Cardiac muscle cell (in vitro differentiated cells and primary cell): ENCODE measurements around the gene ATP9B. TPM values are rescaled to one million over a fixed set of nuclear protein-coding genes. Genes with fewer than 3 reads are reported as not detected.
A peak's percentile ranks its signal among the peaks of the same experiment; 100 is the strongest.

ENCODE experiments used
- DNase-seq, 2 donors: peaks; one replicate each; pipeline versions ENCODE4 v3.0.0 to v3.0.0-alpha.2; 2010 to 2017; ENCODE audit warnings: low read depth in 1 of 2, low spot score in 1 of 2
- H3K27ac ChIP-seq: fragments of 200-600 bp; sonication (generic); 2 replicates; pipeline ENCODE4 v1.5.1; 2016
- H3K27me3 ChIP-seq: fragments of 200-600 bp; sonication (generic); 2 replicates; pipeline ENCODE4 v1.6.0; 2016; ENCODE audit warnings: control low read depth
- H3K36me3 ChIP-seq: fragments of 200-600 bp; sonication (generic); 2 replicates; pipeline ENCODE4 v1.5.1; 2016; ENCODE audit warnings: control low read depth
- H3K4me1 ChIP-seq: fragments of 200-600 bp; sonication (generic); 2 replicates; pipeline ENCODE4 v1.8.1; 2017; ENCODE audit warnings: low read depth, mild to moderate bottlenecking, mixed run types
- H3K4me3 ChIP-seq: fragments of 200-600 bp; sonication (generic); 2 replicates; pipeline ENCODE4 v1.5.1; 2016; ENCODE audit warnings: mild to moderate bottlenecking
- H3K9me3 ChIP-seq: fragments of 200-600 bp; sonication (generic); 2 replicates; pipeline ENCODE4 v1.5.1; 2017; ENCODE audit warnings: low read depth, mild to moderate bottlenecking, control low read depth
- polyA plus RNA-seq: library from polyadenylated mRNA; unstranded; fragments of >200 nt; fragmentation: Nextera tagmentation; extraction: Ambion mirVana; gene quantifications from 2 replicates; pipeline ENCODE4 v1.2.1, GENCODE V29; 2016
- total RNA-seq: library from RNA; depleted of rRNA; stranded (reverse); fragments of >200 nt; gene quantifications from 2 replicates; pipeline ENCODE4 v1.2.3, GENCODE V29; 2016
- TF ChIP-seq, protein P1 (sequence below): IDR thresholded peaks from 2 replicates; pipeline ENCODE4 v1.5.1; 2012; ENCODE audit warnings: low read depth, mild to moderate bottlenecking, low read length

Gene ATP9B
- total and polyA plus RNA-seq, 2 experiments from 2014 or later = 14.1 to 14.2 TPM

DNA sequence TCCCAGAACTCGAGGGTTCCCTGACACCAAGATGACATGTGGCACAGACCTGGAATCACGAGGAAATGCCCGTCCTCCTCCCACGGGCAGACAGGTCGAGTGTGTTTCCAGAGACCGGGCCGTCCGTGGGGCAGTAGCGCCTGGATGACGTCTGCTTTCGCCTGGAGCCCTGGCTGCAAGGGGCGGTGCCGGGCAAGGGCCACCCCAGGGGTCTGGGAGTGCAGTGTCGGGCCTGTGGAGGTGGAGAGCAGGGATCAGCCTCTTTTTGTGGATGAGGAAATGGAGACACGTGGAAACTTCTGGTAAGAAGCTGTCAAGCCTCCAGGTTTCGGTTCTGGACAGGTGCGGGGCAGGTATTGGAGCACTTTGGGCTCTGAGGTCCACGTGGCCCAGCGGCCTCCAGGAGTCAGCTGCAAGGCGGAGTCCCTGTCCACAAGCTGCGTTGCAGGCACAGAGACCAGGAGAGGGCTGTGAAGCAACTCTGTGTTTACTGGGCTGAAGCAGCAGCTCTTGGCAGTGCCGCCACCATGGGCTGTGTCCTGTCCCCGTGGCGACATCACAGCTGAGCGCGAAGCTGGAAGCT, 352.2 kb downstream of the ATP9B start:
- DNase-seq = no peak
- H3K36me3 ChIP-seq = no peaks in the 10 kb centered on the region
- no peak overlapping the region for H3K4me3 ChIP-seq
- H3K27ac ChIP-seq = no peak overlapping the region
- no peaks in the 10 kb centered on the region for H3K9me3 ChIP-seq
- H3K27me3 ChIP-seq = no peaks in the 10 kb centered on the region
- no peaks in the 10 kb centered on the region for H3K4me1 ChIP-seq
- TF ChIP-seq, protein P1, sequence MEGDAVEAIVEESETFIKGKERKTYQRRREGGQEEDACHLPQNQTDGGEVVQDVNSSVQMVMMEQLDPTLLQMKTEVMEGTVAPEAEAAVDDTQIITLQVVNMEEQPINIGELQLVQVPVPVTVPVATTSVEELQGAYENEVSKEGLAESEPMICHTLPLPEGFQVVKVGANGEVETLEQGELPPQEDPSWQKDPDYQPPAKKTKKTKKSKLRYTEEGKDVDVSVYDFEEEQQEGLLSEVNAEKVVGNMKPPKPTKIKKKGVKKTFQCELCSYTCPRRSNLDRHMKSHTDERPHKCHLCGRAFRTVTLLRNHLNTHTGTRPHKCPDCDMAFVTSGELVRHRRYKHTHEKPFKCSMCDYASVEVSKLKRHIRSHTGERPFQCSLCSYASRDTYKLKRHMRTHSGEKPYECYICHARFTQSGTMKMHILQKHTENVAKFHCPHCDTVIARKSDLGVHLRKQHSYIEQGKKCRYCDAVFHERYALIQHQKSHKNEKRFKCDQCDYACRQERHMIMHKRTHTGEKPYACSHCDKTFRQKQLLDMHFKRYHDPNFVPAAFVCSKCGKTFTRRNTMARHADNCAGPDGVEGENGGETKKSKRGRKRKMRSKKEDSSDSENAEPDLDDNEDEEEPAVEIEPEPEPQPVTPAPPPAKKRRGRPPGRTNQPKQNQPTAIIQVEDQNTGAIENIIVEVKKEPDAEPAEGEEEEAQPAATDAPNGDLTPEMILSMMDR = no peak

DNA sequence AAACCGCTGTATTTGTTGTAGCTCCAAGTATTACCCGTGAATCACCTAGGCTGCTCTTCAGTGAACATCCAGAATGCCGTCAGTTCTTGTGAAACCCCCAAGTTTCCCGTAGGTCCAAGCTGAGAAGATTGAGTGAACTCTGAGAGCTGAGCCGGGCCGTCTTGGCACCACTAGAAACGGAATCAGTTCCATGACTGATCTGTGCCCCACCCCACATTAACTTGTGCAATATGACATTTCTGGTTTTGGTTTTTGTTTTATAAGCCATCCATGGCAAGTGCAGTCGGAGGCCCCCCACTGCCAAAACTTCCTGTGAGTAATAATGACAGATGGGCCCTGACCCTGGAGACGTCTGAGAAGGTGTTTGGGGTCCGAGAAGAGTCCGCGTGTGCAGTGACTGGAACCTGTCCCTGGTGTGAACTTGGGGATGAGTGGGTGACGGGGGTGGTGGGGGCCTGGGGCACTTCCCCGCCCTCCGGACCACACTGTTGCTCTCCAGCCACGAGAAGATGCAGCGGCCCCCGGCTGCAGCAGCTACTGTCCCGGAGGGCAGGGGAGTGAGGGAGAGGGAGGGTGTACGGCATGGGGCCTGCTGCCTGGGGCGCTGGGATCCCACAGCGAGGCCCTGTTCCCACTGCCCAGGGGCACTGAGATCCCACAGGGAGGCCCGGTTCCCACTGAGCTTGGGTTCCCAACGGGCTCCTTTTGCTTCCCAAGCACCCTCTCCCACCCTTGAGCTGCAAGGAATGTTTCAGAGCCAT, 353.0 kb downstream of the ATP9B start:
- Histone ChIP-seq H3K27ac (no peak overlapping the region), H3K36me3 (no peaks in the 10 kb centered on the region), H3K4me3 (no peak overlapping the region), H3K9me3 (no peaks in the 10 kb centered on the region), H3K4me1 (no peaks in the 10 kb centered on the region), H3K27me3 (no peaks in the 10 kb centered on the region)
- DNase-seq = peak in 1 of 2 donors; percentile 52
- TF ChIP-seq, protein P1 = no peak

DNA sequence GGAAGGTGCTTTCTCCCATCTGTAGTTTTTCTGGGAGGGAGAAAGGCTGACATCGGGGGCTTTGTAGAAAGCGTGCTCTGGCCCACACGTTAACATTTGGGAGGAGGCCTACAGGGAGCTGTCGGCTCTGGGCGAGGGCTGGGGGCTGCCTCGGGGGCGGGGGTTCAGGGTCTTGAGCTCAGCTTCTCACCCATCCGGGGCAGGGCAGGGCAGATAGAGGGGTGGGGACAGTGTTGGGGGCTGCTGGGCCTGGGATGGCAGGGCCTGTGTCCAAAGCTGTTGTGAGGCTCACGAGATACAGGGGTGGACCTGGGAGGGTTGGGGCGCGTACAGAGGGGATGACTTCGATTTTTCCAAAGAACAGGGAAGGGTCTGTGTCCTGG, 353.6 kb downstream of the ATP9B start:
- Histone ChIP-seq H3K4me1 (no peaks in the 10 kb centered on the region), H3K27ac (no peak overlapping the region)
- TF ChIP-seq, protein P1 = no peak

DNA sequence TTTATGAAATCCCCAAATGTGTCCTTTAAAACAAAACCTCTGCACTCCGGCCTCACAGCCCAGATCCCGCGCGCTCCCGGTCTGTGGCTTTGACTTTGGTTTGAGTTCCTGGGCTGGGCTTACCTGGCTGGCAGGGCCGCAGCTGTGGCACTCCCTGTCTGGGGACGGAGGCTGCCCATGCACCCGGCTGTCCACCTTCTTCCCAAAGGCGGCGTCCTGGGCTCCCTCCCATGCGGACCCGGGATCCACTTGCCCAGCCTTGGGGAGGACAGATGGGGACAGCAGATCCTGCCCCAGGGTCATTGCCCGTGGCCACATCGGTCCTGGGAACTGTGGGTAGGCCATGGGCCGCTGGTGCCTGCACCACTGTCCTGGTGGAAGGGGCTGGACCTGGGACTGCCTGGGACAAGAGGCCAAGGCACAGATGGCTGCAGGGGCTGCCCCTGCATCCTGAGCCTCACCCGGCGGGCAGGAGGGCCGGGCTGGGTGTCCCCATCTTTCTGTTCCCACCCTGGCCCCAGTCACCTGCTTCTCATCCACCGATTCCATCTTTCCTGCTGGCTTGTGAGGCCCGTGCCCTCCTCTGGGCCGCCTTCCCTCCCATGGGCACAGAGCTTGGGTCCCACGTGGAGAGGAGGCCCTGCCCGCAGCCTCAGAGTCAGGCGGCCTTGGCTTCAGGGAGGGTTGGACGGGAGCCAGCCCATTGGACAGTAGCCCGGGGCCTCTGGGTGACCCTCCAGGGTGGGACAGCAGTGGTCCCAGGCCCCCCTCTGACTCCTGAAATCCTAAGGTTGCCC, 354.2 kb downstream of the ATP9B start:
- DNase-seq = no peak
- Histone ChIP-seq H3K36me3 (no peaks in the 10 kb centered on the region), H3K27me3 (no peaks in the 10 kb centered on the region), H3K27ac (no peak overlapping the region), H3K4me1 (no peaks in the 10 kb centered on the region), H3K4me3 (no peak overlapping the region), H3K9me3 (no peaks in the 10 kb centered on the region)
- TF ChIP-seq, protein P1 = no peak

More for the DNA sequence above, 353.6 kb downstream of the ATP9B start:
- DNase-seq = no peak
- Histone ChIP-seq H3K9me3 (no peaks in the 10 kb centered on the region), H3K36me3 (no peaks in the 10 kb centered on the region), H3K4me3 (no peak overlapping the region), H3K27me3 (no peaks in the 10 kb centered on the region)

DNA sequence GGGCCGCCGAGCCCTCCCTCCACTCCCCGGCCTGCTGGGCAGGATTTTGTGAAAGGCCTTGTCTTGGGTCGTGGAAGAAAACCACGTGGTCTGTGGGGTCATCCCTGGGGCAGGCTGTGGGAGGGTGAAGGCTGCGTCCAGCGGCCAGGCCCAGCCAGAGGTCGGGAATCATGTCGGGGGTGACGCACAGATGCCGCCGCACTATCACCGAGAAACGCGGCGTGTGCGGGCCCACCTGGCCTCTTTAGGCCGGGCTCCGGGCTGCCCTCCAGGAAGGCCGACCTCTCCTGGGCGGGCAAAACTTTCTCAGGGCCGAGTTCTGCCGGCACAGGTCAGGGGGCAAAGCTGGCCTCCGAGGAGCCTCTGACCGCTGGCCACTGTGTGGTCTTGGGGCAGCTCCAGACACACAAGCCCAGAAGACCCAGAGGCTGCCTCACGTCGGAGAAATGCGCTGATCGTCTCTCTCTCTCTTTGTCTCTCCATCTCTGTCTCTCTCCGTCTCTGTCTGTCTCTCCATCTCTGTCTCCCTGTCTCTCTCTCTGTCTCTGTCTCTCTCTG, 354.9 kb downstream of the ATP9B start:
- H3K4me3 ChIP-seq = no peak overlapping the region
- H3K9me3 ChIP-seq = no peaks in the 10 kb centered on the region
- peak in 1 of 2 donors; percentile 66 for DNase-seq
- TF ChIP-seq, protein P1 = no peak
- H3K36me3 ChIP-seq = no peaks in the 10 kb centered on the region
- no peaks in the 10 kb centered on the region for H3K27me3 ChIP-seq
- H3K27ac ChIP-seq = no peak overlapping the region
- no peaks in the 10 kb centered on the region for H3K4me1 ChIP-seq
